ENCODE data around the gene GLIPR1.

The GLIPR1 gene

DNA sequence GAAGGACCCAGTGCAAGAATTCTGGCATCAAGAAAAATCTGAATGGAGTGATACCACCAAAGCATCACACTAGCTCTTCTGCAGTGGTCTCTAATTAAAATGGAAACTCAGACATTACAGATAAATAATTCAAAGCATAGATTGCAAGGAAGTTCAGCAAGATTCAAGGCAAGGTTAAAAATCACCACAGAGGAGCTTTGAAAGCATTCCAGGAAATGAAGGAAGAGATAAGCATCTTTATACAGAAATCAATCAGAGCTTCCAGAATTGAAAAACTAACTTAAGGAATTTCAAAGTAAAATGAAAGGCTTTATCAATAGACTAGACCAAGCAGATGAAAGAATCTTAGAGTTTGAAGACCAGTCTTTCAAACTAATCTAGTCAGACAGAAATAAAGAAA is 20.4 kb upstream of the GLIPR1 start:
- H3K9ac ChIP-seq (ENCODE audit: low read depth, low read length) = no peak overlapping the region
- H2AFZ ChIP-seq (ENCODE audit: low read depth, low read length) = no peak overlapping the region
- H3K9me3 ChIP-seq (ENCODE audit: insufficient read depth, low read length, severe bottlenecking) = peaks cover 15% of the 10 kb centered on the region
- TF ChIP-seq, protein P1, sequence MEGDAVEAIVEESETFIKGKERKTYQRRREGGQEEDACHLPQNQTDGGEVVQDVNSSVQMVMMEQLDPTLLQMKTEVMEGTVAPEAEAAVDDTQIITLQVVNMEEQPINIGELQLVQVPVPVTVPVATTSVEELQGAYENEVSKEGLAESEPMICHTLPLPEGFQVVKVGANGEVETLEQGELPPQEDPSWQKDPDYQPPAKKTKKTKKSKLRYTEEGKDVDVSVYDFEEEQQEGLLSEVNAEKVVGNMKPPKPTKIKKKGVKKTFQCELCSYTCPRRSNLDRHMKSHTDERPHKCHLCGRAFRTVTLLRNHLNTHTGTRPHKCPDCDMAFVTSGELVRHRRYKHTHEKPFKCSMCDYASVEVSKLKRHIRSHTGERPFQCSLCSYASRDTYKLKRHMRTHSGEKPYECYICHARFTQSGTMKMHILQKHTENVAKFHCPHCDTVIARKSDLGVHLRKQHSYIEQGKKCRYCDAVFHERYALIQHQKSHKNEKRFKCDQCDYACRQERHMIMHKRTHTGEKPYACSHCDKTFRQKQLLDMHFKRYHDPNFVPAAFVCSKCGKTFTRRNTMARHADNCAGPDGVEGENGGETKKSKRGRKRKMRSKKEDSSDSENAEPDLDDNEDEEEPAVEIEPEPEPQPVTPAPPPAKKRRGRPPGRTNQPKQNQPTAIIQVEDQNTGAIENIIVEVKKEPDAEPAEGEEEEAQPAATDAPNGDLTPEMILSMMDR (IDR thresholded peaks at IDR 0.05; ENCODE audit: borderline replicate concordance, extremely low read depth, low read length, poor library complexity, severe bottlenecking) = no peak
- TF ChIP-seq EZH2 (IDR thresholded peaks at IDR 0.05; ENCODE audit: borderline replicate concordance, low read depth, low read length, severe bottlenecking) = no peak
- no peak overlapping the region for H3K4me3 ChIP-seq (ENCODE audit: low read depth in 1 of 2, low read length in 2 of 2)
- no peaks in the 10 kb centered on the region for H3K36me3 ChIP-seq (ENCODE audit: insufficient read depth, low read length)
- H4K20me1 ChIP-seq (ENCODE audit: insufficient read depth, low read length) = no peaks in the 10 kb centered on the region
- no peak overlapping the region for H3K4me2 ChIP-seq (ENCODE audit: insufficient read depth, low read length)
- H3K27me3 ChIP-seq (ENCODE audit: insufficient read depth, low read length, poor library complexity) = no peaks in the 10 kb centered on the region
- 0 out of 2 replicates have a peak overlapping the region, but pooled peaks have one; percentile 24 for H3K27ac ChIP-seq (ENCODE audit: low read length)
- H3K4me1 ChIP-seq (ENCODE audit: insufficient read depth, low read length) = peaks cover 45% of the 10 kb centered on the region
- DNase-seq = no peak
- no peaks in the 10 kb centered on the region for H3K79me2 ChIP-seq (ENCODE audit: insufficient read depth, low read length)
- ATAC-seq (ENCODE audit: insufficient read depth, low read depth) = no peak

DNA sequence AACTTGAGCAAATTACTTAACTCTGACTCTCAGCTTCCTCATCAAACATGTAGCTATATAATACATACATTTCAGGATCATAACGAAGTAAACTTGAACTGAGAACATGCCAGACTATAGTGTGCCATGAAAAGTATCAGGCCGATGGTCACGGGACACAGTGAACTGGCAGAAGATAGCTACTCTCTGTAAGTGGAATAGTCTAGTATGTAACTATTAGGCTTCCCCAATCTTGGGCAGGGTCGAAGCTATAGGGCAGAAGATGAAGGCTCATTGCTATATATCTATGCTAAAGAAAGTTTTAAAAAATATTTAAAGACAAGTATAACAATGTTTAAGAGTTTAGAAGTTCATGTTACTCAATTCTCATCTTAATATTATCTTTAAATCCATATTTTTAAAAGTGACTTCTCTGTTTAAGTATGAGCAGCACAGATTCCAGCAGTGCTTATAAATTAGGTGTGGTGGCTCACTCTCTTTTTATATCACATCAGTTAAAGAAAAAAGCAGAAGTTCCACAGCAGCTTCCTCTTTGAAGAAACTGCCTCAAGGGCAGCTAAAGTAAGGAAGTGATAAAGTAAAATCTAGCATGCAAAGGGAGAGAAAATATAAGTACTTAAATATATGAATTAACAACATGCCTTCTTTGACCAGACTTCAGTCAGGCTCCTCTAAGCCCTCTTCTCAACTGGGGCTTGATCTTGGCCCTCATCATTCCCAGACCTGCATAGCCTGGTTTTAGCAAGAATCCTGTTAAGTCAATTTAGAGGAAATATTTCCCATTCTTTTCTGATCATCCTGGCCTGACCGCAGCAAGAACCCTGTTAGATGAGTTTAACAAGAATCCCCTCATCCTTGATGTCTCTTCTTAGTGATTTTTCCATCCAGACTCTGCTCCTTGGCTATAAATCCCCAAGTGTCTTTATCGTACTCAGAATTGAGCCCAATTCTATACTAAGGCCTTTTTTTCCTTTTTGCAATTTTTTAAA is 8.4 kb upstream of the GLIPR1 start:
- no peak overlapping the region for H3K4me2 ChIP-seq (ENCODE audit: insufficient read depth, low read length)
- no peak overlapping the region for H3K27ac ChIP-seq (ENCODE audit: low read length)
- peaks cover 5% of the 10 kb centered on the region for H3K4me1 ChIP-seq (ENCODE audit: insufficient read depth, low read length)
- ATAC-seq (ENCODE audit: insufficient read depth, low read depth) (no peak), DNase-seq (no peak)
- H3K9me3 ChIP-seq (ENCODE audit: insufficient read depth, low read length, severe bottlenecking) = no peaks in the 10 kb centered on the region
- H3K36me3 ChIP-seq (ENCODE audit: insufficient read depth, low read length) = no peaks in the 10 kb centered on the region
- no peak overlapping the region for H2AFZ ChIP-seq (ENCODE audit: low read depth, low read length)
- H3K9ac ChIP-seq (ENCODE audit: low read depth, low read length) = no peak overlapping the region
- H3K79me2 ChIP-seq (ENCODE audit: insufficient read depth, low read length) = no peaks in the 10 kb centered on the region
- no peak for TF ChIP-seq EZH2 (IDR thresholded peaks at IDR 0.05; ENCODE audit: borderline replicate concordance, low read depth, low read length, severe bottlenecking)
- TF ChIP-seq, protein P1 (IDR thresholded peaks at IDR 0.05; ENCODE audit: borderline replicate concordance, extremely low read depth, low read length, poor library complexity, severe bottlenecking) = no peak
- H3K4me3 ChIP-seq (ENCODE audit: low read depth in 1 of 2, low read length in 2 of 2) = no peak overlapping the region
- H4K20me1 ChIP-seq (ENCODE audit: insufficient read depth, low read length) = no peaks in the 10 kb centered on the region
- no peaks in the 10 kb centered on the region for H3K27me3 ChIP-seq (ENCODE audit: insufficient read depth, low read length, poor library complexity)

DNA sequence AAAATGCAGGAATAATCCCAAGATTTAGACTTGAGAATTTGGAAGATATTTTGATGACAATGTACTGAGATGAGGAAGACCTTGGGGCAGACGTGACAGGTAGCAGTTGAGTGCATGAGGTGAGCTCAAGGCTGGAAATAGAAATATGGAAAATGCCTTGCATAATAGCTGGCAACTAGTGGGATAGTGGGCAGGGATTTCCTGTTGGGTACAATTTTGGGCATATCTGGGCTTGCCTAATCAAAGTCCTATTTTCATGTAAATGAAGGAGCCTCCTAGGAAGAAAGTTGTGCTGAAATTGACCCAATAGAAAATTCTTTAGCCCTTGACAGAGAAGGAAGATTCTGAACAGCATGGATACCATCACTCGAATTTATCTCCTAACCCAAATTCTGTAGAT is 6.4 kb upstream of the GLIPR1 start:
- Histone ChIP-seq H3K27ac (ENCODE audit: low read length) (no peak overlapping the region), H2AFZ (ENCODE audit: low read depth, low read length) (no peak overlapping the region), H3K27me3 (ENCODE audit: insufficient read depth, low read length, poor library complexity) (no peaks in the 10 kb centered on the region), H3K9ac (ENCODE audit: low read depth, low read length) (no peak overlapping the region), H3K79me2 (ENCODE audit: insufficient read depth, low read length) (no peaks in the 10 kb centered on the region), H3K9me3 (ENCODE audit: insufficient read depth, low read length, severe bottlenecking) (no peaks in the 10 kb centered on the region), H3K4me3 (ENCODE audit: low read depth in 1 of 2, low read length in 2 of 2) (no peak overlapping the region), H3K4me2 (ENCODE audit: insufficient read depth, low read length) (no peak overlapping the region), H3K4me1 (ENCODE audit: insufficient read depth, low read length) (peaks cover 25% of the 10 kb centered on the region), H4K20me1 (ENCODE audit: insufficient read depth, low read length) (no peaks in the 10 kb centered on the region), H3K36me3 (ENCODE audit: insufficient read depth, low read length) (no peaks in the 10 kb centered on the region)
- DNase-seq = no peak
- TF ChIP-seq EZH2 (IDR thresholded peaks at IDR 0.05; ENCODE audit: borderline replicate concordance, low read depth, low read length, severe bottlenecking) = no peak
- TF ChIP-seq, protein P1 (IDR thresholded peaks at IDR 0.05; ENCODE audit: borderline replicate concordance, extremely low read depth, low read length, poor library complexity, severe bottlenecking) = no peak
- ATAC-seq (ENCODE audit: insufficient read depth, low read depth) = no peak
